ENCODE data around the gene QRFP.

DNA sequence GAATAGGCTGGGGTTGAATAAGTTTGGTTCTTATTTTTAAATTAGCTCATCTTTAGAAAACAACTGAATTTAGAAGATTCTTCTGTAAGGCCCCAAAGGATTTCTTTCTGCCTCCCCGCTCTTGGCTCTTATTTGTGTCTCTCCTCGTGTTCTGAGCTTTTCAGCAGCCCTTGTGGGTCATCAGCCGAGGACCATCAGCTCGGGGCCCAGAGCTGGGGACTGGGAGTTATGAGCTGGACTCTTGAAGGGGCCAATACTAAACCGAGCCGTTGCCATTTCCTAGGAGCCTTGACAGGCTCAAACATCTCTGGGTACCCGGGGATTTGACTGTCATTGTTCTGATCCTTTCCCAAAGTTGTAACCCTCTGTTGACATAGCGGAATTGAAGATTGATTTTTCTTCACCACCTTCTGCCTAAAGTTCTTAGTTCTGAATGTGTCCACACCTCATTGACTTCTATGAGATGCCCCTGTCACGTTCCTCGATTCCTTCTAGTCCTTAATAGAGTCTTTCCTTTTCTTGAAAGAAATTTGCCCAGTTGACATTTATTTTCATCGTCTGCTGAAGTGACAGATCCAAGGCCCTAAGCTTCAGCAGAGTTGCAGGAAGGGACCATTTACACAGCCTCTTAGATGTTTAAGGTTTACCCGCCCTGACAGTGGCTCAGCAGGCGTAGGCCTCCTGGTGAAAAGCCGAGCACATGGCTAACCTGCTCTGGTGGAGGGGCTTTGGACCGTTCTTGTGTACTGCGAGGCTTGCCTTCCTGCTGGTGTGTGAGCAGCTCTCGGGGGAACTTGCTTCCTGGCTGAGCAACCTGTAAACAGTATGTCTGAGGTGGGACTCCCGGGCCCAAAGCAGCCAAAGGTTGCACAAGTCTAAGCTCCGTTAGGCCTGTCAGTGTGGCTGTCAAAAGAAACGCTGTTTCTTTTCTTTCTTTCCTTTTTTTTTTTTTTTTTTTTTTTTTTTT lies 37.6 kb downstream of the QRFP start:
- TF ChIP-seq, protein P1, sequence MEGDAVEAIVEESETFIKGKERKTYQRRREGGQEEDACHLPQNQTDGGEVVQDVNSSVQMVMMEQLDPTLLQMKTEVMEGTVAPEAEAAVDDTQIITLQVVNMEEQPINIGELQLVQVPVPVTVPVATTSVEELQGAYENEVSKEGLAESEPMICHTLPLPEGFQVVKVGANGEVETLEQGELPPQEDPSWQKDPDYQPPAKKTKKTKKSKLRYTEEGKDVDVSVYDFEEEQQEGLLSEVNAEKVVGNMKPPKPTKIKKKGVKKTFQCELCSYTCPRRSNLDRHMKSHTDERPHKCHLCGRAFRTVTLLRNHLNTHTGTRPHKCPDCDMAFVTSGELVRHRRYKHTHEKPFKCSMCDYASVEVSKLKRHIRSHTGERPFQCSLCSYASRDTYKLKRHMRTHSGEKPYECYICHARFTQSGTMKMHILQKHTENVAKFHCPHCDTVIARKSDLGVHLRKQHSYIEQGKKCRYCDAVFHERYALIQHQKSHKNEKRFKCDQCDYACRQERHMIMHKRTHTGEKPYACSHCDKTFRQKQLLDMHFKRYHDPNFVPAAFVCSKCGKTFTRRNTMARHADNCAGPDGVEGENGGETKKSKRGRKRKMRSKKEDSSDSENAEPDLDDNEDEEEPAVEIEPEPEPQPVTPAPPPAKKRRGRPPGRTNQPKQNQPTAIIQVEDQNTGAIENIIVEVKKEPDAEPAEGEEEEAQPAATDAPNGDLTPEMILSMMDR (IDR thresholded peaks at IDR 0.05), result no peak
- TF ChIP-seq POLR2A (IDR thresholded peaks at IDR 0.05), result no peak

All from ovary (tissue), 3 donors.